Endothelial cell of umbilical vein (primary cell): ENCODE measurements around the gene HBE1. TPM values are rescaled to one million over a fixed set of nuclear protein-coding genes. Genes with fewer than 3 reads are reported as not detected.

Source experiments
- BruUV-seq: library from RNA; stranded (reverse); fragments of 400-500 nt; replicated peaks from 2 replicates; lab custom pipeline; 2021; lab: Mats Ljungman, UMichigan
- CTCF ChIA-PET: fragments of 300-600, 350-600 bp; sonication (Branson Sonifier 250); formaldehyde crosslinking; loops from one replicate; lab custom pipeline; 2021; ENCODE audit warnings: antibody characterized with exemption, inconsistent platforms; lab: Charles Lee
- POLR2A ChIA-PET: fragments of 300-600, 350-600 bp; sonication (Branson Sonifier 250); formaldehyde crosslinking; loops from one replicate; lab custom pipeline; 2021; ENCODE audit warnings: antibody characterized with exemption, inconsistent platforms; lab: Charles Lee
- DNase-seq: peaks from one replicate; pipeline ENCODE4 v3.0.0-alpha.2; 2011; ENCODE audit warnings: low read depth, low spot score
- FAIRE-seq: peaks from 2 replicates; lab custom pipeline; 2011; peaks lifted over from hg19 to GRCh38; lab: Jason Lieb, UNC
- H2AFZ ChIP-seq: 2 replicates; pipeline ENCODE4 v1.6.0; 2012; ENCODE audit warnings: low read depth, low read length, control low read depth, inconsistent platforms
- H3K27ac ChIP-seq: 2 replicates; pipeline ENCODE4 v1.5.1; 2011; ENCODE audit warnings: low read depth, mild to moderate bottlenecking, control low read depth, low read length, moderate library complexity; ENCODE audit not compliant: insufficient read depth
- H3K27me3 ChIP-seq, 2 experiments: 2 replicates each; pipeline versions ENCODE4 v1.6.0 to v1.6.1; 2011; ENCODE audit warnings: low read length in 2 of 2, mixed read lengths in 1 of 2; ENCODE audit not compliant: control insufficient read depth in 2 of 2, insufficient read depth in 2 of 2
- H3K36me3 ChIP-seq, 2 experiments: 2 replicates in 1 of 2; 3 replicates in 1 of 2; pipeline ENCODE4 v1.5.1; 2011; ENCODE audit warnings: low read length in 2 of 2, mild to moderate bottlenecking in 1 of 2, moderate library complexity in 1 of 2; ENCODE audit not compliant: control insufficient read depth in 2 of 2, insufficient read depth in 2 of 2; ENCODE audit errors: extremely low read depth in 1 of 2
- H3K4me1 ChIP-seq: 3 replicates; pipeline ENCODE4 v1.5.1; 2011; ENCODE audit warnings: mild to moderate bottlenecking, low read length; ENCODE audit not compliant: control insufficient read depth, insufficient read depth; ENCODE audit errors: extremely low read depth
- H3K4me2 ChIP-seq: 2 replicates; pipeline ENCODE4 v1.6.1; 2011; ENCODE audit warnings: low read length, control low read depth, mixed read lengths; ENCODE audit not compliant: insufficient read depth
- H3K4me3 ChIP-seq, 3 experiments: fragments of 200-600 bp in 1 of 3; sonication (generic), shearing (Covaris generic) in 1 of 3; replicated peaks in 1 of 3; 2 replicates each; pipeline ENCODE4 v1.5.1; 2011 to 2016; ENCODE audit warnings: control low read depth in 3 of 3, low read length in 3 of 3, mild to moderate bottlenecking in 2 of 3, inconsistent platforms in 1 of 3, low read depth in 1 of 3, moderate library complexity in 1 of 3; ENCODE audit not compliant: insufficient read depth in 1 of 3
- H3K79me2 ChIP-seq: 2 replicates; pipeline ENCODE4 v1.6.0; 2012; ENCODE audit warnings: low read length, inconsistent platforms; ENCODE audit not compliant: control insufficient read depth, insufficient read depth
- H3K9ac ChIP-seq: replicated peaks from 2 replicates; pipeline ENCODE3; 2011; ENCODE audit warnings: low read length, control low read depth; ENCODE audit not compliant: insufficient read depth; ENCODE audit errors: extremely low read depth
- H3K9me1 ChIP-seq: replicated peaks from 3 replicates; pipeline ENCODE4 v1.6.0; 2011; ENCODE audit warnings: mild to moderate bottlenecking, low read length; ENCODE audit not compliant: control insufficient read depth, insufficient read depth; ENCODE audit errors: extremely low read depth
- H3K9me3 ChIP-seq: replicated peaks from 2 replicates; pipeline ENCODE4 v1.5.1; 2012; ENCODE audit warnings: low read length, inconsistent platforms; ENCODE audit not compliant: control insufficient read depth, insufficient read depth
- H4K20me1 ChIP-seq: replicated peaks from 2 replicates; pipeline ENCODE3; 2011; ENCODE audit warnings: mild to moderate bottlenecking, low read length; ENCODE audit not compliant: control insufficient read depth, insufficient read depth; ENCODE audit errors: extremely low read depth
- CTCF ChIP-seq, 2 donors: IDR thresholded peaks; 1 replicate in 1 of 2; 2 replicates in 1 of 2; pipeline ENCODE4 v1.5.1; 2011; ENCODE audit warnings: low read length in 2 of 2, mild to moderate bottlenecking in 2 of 2, moderate library complexity in 2 of 2, control low read depth in 1 of 2, inconsistent platforms in 1 of 2, low read depth in 1 of 2; ENCODE audit not compliant: insufficient read depth in 1 of 2; ENCODE audit errors: extremely low read depth in 1 of 2
- EZH2 ChIP-seq: IDR thresholded peaks from 2 replicates; pipeline ENCODE4 v1.6.1; 2012; ENCODE audit warnings: borderline replicate concordance, low read depth, mild to moderate bottlenecking, moderate library complexity, low read length, inconsistent platforms; ENCODE audit not compliant: severe bottlenecking
- FOS ChIP-seq: IDR thresholded peaks from 2 replicates; pipeline ENCODE4 v1.6.1; 2011; ENCODE audit warnings: mild to moderate bottlenecking, low read length, moderate library complexity, borderline replicate concordance; ENCODE audit not compliant: insufficient read depth
- GATA2 ChIP-seq: IDR thresholded peaks from 2 replicates; pipeline ENCODE4 v1.7.0; 2011; ENCODE audit warnings: low read depth, mild to moderate bottlenecking, moderate library complexity, mixed read lengths, low read length; ENCODE audit not compliant: insufficient read length, insufficient read depth
- JUN ChIP-seq: IDR thresholded peaks from 2 replicates; pipeline ENCODE4 v1.6.1; 2011; ENCODE audit warnings: borderline replicate concordance, low read depth; ENCODE audit not compliant: insufficient read length, insufficient read depth
- MAX ChIP-seq: IDR thresholded peaks from 2 replicates; pipeline ENCODE4 v1.6.1; 2011; ENCODE audit not compliant: insufficient read depth, insufficient read length
- MYC ChIP-seq: IDR thresholded peaks from one replicate; pipeline ENCODE4 v1.6.1; 2011; ENCODE audit warnings: mild to moderate bottlenecking, low read depth, low read length
- POLR2A ChIP-seq: IDR thresholded peaks from 2 replicates; pipeline ENCODE4 v1.6.1; 2012; ENCODE audit warnings: low read depth, mild to moderate bottlenecking, control low read depth, low read length
- POLR2AphosphoS5 ChIP-seq: IDR thresholded peaks from 2 replicates; pipeline ENCODE4 v1.6.1; 2012; ENCODE audit warnings: low read depth, mild to moderate bottlenecking, control low read depth, low read length, moderate library complexity; ENCODE audit not compliant: insufficient read depth
- dilution Hi-C: fragments of 300-500 bp; cut with MboI; formaldehyde crosslinking; loops from one replicate; pipeline ENCODE4 v1.15.0; 2019; ENCODE audit warnings: low sequenced_read_pairs; ENCODE audit not compliant: extremely low pct_ligation_motif_present
- intact Hi-C: fragments of 100-400 bp; cut with micrococcal nuclease; formaldehyde crosslinking; loops from one replicate; pipeline ENCODE4 v1.10.0; 2022
- polyA plus RNA-seq, 4 experiments: library from polyadenylated mRNA; depleted of rRNA in 3 of 4; stranded (reverse) in 3 of 4; unstranded in 1 of 4; fragments of >200 nt; gene quantifications; 2 replicates each; pipeline versions ENCODE4 v1.2.1 to v1.2.3, GENCODE V29; 2011 to 2012; ENCODE audit warnings: missing spikeins in 1 of 4
- total RNA-seq: library from RNA; stranded (reverse); gene quantifications from 2 replicates; pipeline ENCODE4 v1.2.3, GENCODE V29; 2021

The HBE1 gene
- total and polyA plus RNA-seq, 2 donors (not counting 3 experiments of a cell fraction or from before 2014, with no cell fraction given): 0.37 TPM; not detected in 1

- TF ChIP-seq CTCF (IDR thresholded peaks at IDR 0.05; ENCODE audit: extremely low read depth in 1 of 2, insufficient read depth in 1 of 2, low read depth in 1 of 2, low read length in 2 of 2) (no peak), EZH2 (no peak), JUN (no peak), MAX (no peak), MYC (no peak), POLR2AphosphoS5 (no peak), FOS (no peak), POLR2A (no peak), GATA2 (no peak)
- no peaks in the 10 kb centered on the region for H3K9me1 ChIP-seq
- BruUV-seq: no TSS peak
- dilution Hi-C loops: no loop called here
- no peaks in the 10 kb centered on the region for H3K79me2 ChIP-seq
- POLR2A ChIA-PET: no interaction called here
- DNase-seq (no peak), FAIRE-seq (no peak)
- H3K4me1 ChIP-seq: no peaks in the 10 kb centered on the region
- H3K4me2 ChIP-seq: no peak overlapping the region
- H4K20me1 ChIP-seq: no peaks in the 10 kb centered on the region
- no peak overlapping the region for H3K9ac ChIP-seq
- no peak overlapping the region for H3K27ac ChIP-seq
- no peak overlapping the region for H2AFZ ChIP-seq
- H3K9me3 ChIP-seq: no peaks in the 10 kb centered on the region
- intact Hi-C loops: no loop called here
- CTCF ChIA-PET: no interaction called here
- no peak overlapping the region for H3K4me3 ChIP-seq
- H3K27me3 ChIP-seq: no peaks in the 10 kb centered on the region
- no peaks in the 10 kb centered on the region for H3K36me3 ChIP-seq
Measured at GRCh38 chr11:5225480-5225871, 44.3 kb downstream of the HBE1 start.
